HG03064 (cell line): ENCODE data around the gene ZC2HC1C.
A peak's percentile ranks its signal among the peaks of the same experiment; 100 is the strongest.
"Not testable (repeated sequence)": the region's sequence is repeated elsewhere in the genome, so short reads cannot be mapped to it uniquely, and the experiment has no call there.

Source experiments
- ATAC-seq: cut with Tn5 transposase; IDR thresholded peaks from one replicate; pipeline ENCODE4 v1.9.1; 2021; ENCODE audit warnings: low read depth; ENCODE audit not compliant: unreplicated experiment

Gene ZC2HC1C

GRCh38 chr14:75053396-75054291, 15.8 kb upstream of the ZC2HC1C start:
- ATAC-seq, result no peak

GRCh38 chr14:75054421-75054820, 15.0 kb upstream of the ZC2HC1C start:
- no peak for ATAC-seq

- ATAC-seq, result no peak
These were observed 9.8 kb upstream of the ZC2HC1C start for GRCh38 chr14:75059642-75060041.

- no peak for ATAC-seq
These were observed 9.0 kb upstream of the ZC2HC1C start for GRCh38 chr14:75060420-75060819.

GRCh38 chr14:75063013-75063412, 6.4 kb upstream of the ZC2HC1C start:
- no peak for ATAC-seq

- peak; percentile 87 for ATAC-seq
These were observed 5.8 kb upstream of the ZC2HC1C start, which contains the start of gene ACYP1 for GRCh38 chr14:75063491-75064204. TSS of gene ACYP1 (minus strand) at chr14:75064024. CDS start at chr14:75063553, 471 bp downstream.

- peak; percentile 11 for ATAC-seq
These were observed 5.3 kb upstream of the ZC2HC1C start for GRCh38 chr14:75064205-75064567.

- ATAC-seq, result no peak
These were observed 2.8 kb upstream of the ZC2HC1C start for GRCh38 chr14:75066691-75067090.

GRCh38 chr14:75067212-75067611, 2.2 kb upstream of the ZC2HC1C start:
- ATAC-seq, result no peak

- ATAC-seq, result not testable (repeated sequence)
These were observed 1.7 kb upstream of the ZC2HC1C start for GRCh38 chr14:75067765-75068164.

GRCh38 chr14:75068294-75069120, 934 bp upstream of the ZC2HC1C start:
- ATAC-seq, result no peak

GRCh38 chr14:75069811-75070145, 337 bp downstream of the ZC2HC1C start:
- ATAC-seq, result no peak

GRCh38 chr14:75070383-75070782, 942 bp downstream of the ZC2HC1C start:
- no peak for ATAC-seq

GRCh38 chr14:75077794-75078193, 8.4 kb downstream of the ZC2HC1C start:
- no peak for ATAC-seq

- ATAC-seq, result no peak
These were observed 10.1 kb downstream of the ZC2HC1C start for GRCh38 chr14:75079521-75079920.

- no peak for ATAC-seq
These were observed 12.3 kb downstream of the ZC2HC1C start for GRCh38 chr14:75081660-75082229.

GRCh38 chr14:75083271-75083670, 13.8 kb downstream of the ZC2HC1C start:
- no peak for ATAC-seq

- ATAC-seq, result no peak
These were observed 15.1 kb downstream of the ZC2HC1C start for GRCh38 chr14:75084513-75084912.

- ATAC-seq, result no peak
These were observed 18.7 kb downstream of the ZC2HC1C start for GRCh38 chr14:75088153-75088552.

GRCh38 chr14:75088566-75089373, 19.3 kb downstream of the ZC2HC1C start:
- no peak for ATAC-seq
